ENCODE results near the gene MRPS14. TPM values are rescaled to one million over a fixed set of nuclear protein-coding genes. Genes with fewer than 3 reads are reported as not detected.

Gene MRPS14
- total and polyA plus RNA-seq, 2 donors, result 27.8 to 34.1 TPM

DNA sequence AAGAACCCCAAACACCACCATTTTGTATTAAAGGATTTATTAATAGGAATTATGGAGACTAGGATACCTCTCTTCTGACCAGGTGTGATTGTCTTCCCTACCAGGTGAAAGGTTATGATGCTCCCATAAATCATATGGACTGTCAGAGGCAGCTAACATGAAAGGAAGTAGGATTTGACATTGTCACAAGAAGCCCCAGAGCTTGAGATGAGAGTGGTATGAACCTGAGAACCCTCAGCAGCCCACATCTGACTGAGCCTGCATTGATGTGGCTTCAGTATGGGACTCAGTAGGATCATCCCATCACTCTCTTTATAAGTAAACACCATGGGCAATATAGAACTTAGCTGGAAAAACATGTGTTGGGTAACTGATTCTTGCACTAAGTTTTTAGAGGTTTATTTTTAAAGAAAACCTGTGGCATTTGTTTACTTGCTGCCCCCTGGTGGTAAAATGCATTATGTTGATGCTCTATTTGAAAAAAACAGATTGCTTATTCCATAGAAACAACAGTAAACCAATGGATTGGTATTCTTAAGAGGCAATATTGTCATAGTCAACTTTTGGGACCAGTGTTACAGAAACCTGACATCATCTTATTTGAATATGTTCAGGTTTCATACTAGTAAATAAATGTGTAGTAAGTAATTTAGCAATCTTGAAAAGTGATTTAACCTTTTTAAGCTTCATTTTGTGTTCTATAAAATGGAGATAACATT, 40.1 kb downstream of the MRPS14 start:
- H3K4me1 ChIP-seq (ENCODE audit: control insufficient read depth in 2 of 2, insufficient read depth in 2 of 2, low read length in 2 of 2), result no peaks in the 10 kb centered on the region
- H3K36me3 ChIP-seq (ENCODE audit: control insufficient read depth in 2 of 2, insufficient read depth in 2 of 2, low read length in 1 of 2), result peaks cover 3 to 5% of the 10 kb centered on the region in 2 donors
- H3K9me3 ChIP-seq (ENCODE audit: control insufficient read depth in 2 of 2, insufficient read depth in 1 of 2, low read length in 1 of 2), result peaks cover 0 to 3% of the 10 kb centered on the region in 2 donors
- H3K27ac ChIP-seq (ENCODE audit: low read depth in 1 of 2, low read length in 1 of 2), result no peak overlapping the region
- peak in 2 of 9 donors; percentile 57 to 72 for DNase-seq (ENCODE audit: low read depth in 6 of 9, low spot score in 9 of 9)
- H3K4me3 ChIP-seq (ENCODE audit: low read length in 2 of 2), result no peak overlapping the region
- H3K27me3 ChIP-seq (ENCODE audit: control insufficient read depth in 2 of 2, insufficient read depth in 1 of 2, low read length in 1 of 2), result no peaks in the 10 kb centered on the region

DNA sequence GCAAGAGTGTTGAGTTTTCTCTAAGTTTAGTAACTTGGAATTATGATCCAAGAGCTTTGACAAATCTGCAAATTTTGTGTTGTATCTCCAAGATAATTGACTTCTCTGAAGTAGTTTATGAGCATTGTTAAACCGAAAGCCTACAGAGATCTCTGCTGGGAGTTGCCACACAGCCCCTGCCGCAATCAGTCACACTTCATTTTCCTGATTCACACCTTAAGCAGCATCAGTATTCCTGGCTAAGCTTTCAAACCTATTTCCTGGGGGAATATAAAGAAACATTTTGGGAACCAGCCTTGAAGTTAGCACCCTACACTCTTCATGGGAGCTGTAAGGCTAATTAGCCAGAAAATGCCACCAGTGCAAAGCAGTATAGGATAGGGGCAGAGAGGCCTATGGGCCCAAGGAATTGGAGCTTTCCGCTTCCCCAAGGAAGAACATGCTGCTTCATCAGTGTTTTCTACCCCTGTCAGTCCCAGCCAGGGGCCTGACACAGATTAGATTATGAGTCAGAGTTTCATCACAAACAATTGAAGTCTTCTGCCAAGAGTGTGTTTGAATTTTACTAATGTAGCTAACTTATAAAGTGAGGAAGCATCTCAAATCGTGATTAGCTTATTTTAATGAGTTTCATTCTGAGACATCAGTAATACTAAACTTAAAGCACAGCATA, 46.7 kb downstream of the MRPS14 start:
- Histone ChIP-seq H3K36me3 (ENCODE audit: control insufficient read depth in 2 of 2, insufficient read depth in 2 of 2, low read length in 1 of 2) (peaks cover 7% of the 10 kb centered on the region in 2 donors), H3K9me3 (ENCODE audit: control insufficient read depth in 2 of 2, insufficient read depth in 1 of 2, low read length in 1 of 2) (no peaks in the 10 kb centered on the region), H3K27ac (ENCODE audit: low read depth in 1 of 2, low read length in 1 of 2) (no peak overlapping the region), H3K4me1 (ENCODE audit: control insufficient read depth in 2 of 2, insufficient read depth in 2 of 2, low read length in 2 of 2) (peaks cover 0 to 5% of the 10 kb centered on the region in 2 donors), H3K27me3 (ENCODE audit: control insufficient read depth in 2 of 2, insufficient read depth in 1 of 2, low read length in 1 of 2) (no peaks in the 10 kb centered on the region), H3K4me3 (ENCODE audit: low read length in 2 of 2) (no peak overlapping the region)
- no peak for DNase-seq (ENCODE audit: low read depth in 6 of 9, low spot score in 9 of 9)
- 97% methylated on average over 4 of the region's 4 CpGs for WGBS

DNA sequence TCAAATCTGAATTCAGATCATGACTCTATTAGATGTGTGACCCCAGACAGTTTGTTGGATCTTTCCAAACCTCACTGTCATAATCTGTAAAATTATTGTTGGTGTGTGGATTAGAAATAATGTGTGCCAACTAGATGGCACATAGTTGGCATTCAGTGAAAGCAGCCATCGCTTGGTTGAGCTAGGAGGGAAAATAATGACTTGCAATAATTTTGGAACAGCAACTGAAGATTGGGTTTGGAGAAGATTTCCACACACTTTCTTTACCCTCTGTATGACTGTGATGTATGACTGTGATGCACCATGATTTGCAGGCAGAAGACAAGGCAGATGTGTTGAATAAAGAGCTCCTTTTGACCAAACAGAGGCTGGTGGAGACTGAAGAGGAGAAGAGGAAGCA, 47.5 kb downstream of the MRPS14 start:
- no peak for DNase-seq (ENCODE audit: low read depth in 6 of 9, low spot score in 9 of 9)
- Histone ChIP-seq H3K4me3 (ENCODE audit: low read length in 2 of 2) (no peak overlapping the region), H3K27ac (ENCODE audit: low read depth in 1 of 2, low read length in 1 of 2) (no peak overlapping the region), H3K9me3 (ENCODE audit: control insufficient read depth in 2 of 2, insufficient read depth in 1 of 2, low read length in 1 of 2) (no peaks in the 10 kb centered on the region), H3K36me3 (ENCODE audit: control insufficient read depth in 2 of 2, insufficient read depth in 2 of 2, low read length in 1 of 2) (peaks cover 7% of the 10 kb centered on the region in 2 donors), H3K4me1 (ENCODE audit: control insufficient read depth in 2 of 2, insufficient read depth in 2 of 2, low read length in 2 of 2) (peaks cover 0 to 7% of the 10 kb centered on the region in 2 donors), H3K27me3 (ENCODE audit: control insufficient read depth in 2 of 2, insufficient read depth in 1 of 2, low read length in 1 of 2) (no peaks in the 10 kb centered on the region)
- WGBS, result 98% methylated on average over 1 of the region's 1 CpG

DNA sequence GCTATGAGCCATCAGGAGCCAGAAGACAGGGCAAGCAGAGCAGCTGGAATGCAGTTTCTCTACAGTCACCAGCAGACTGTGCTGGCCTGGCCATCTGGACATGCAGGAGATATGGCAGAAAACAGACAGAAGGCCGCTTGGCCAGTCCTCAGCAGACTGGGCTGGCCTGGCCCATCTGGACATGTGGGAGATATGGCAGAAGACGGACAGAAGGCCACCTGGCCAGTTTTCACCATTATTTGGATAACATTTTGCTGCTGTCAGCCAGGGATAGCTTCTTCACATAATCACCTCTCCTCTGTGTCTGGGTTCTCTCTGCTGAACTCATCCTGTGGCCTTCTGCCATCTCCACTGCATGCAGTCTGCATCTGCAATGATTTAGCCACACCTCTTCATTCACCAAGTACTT, 48.5 kb downstream of the MRPS14 start:
- WGBS, result 73% methylated on average over 2 of the region's 2 CpGs
- Histone ChIP-seq H3K36me3 (ENCODE audit: control insufficient read depth in 2 of 2, insufficient read depth in 2 of 2, low read length in 1 of 2) (peaks cover 7% of the 10 kb centered on the region in 2 donors), H3K27ac (ENCODE audit: low read depth in 1 of 2, low read length in 1 of 2) (no peak overlapping the region), H3K4me1 (ENCODE audit: control insufficient read depth in 2 of 2, insufficient read depth in 2 of 2, low read length in 2 of 2) (peaks cover 0 to 7% of the 10 kb centered on the region in 2 donors), H3K4me3 (ENCODE audit: low read length in 2 of 2) (no peak overlapping the region), H3K9me3 (ENCODE audit: control insufficient read depth in 2 of 2, insufficient read depth in 1 of 2, low read length in 1 of 2) (no peaks in the 10 kb centered on the region), H3K27me3 (ENCODE audit: control insufficient read depth in 2 of 2, insufficient read depth in 1 of 2, low read length in 1 of 2) (no peaks in the 10 kb centered on the region)
- DNase-seq (ENCODE audit: low read depth in 6 of 9, low spot score in 9 of 9), result no peak

DNA sequence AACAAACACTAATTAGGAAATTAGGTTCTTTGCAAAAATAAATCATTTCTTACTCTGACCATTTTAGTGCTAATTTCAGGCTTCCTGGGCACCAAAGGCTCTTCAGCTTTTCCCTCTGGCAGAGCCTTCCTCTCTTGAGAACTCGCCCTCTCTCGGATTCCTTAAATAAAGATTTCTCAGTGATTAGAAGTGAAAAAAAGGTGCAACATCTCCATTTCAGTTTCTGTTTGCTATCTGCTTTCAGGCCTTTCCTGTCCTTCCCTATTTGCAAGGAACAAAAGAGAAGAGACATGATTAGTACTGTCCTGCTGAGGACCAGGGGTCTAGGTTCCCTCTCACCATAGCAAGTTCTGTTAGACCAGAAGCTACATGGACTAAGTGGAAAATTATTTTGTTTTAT, 51.3 kb downstream of the MRPS14 start:
- Histone ChIP-seq H3K9me3 (ENCODE audit: control insufficient read depth in 2 of 2, insufficient read depth in 1 of 2, low read length in 1 of 2) (no peaks in the 10 kb centered on the region), H3K4me1 (ENCODE audit: control insufficient read depth in 2 of 2, insufficient read depth in 2 of 2, low read length in 2 of 2) (peaks cover 10 to 27% of the 10 kb centered on the region in 2 donors), H3K36me3 (ENCODE audit: control insufficient read depth in 2 of 2, insufficient read depth in 2 of 2, low read length in 1 of 2) (peaks cover 2 to 4% of the 10 kb centered on the region in 2 donors), H3K27me3 (ENCODE audit: control insufficient read depth in 2 of 2, insufficient read depth in 1 of 2, low read length in 1 of 2) (no peaks in the 10 kb centered on the region), H3K4me3 (ENCODE audit: low read length in 2 of 2) (no peak overlapping the region), H3K27ac (ENCODE audit: low read depth in 1 of 2, low read length in 1 of 2) (no peak overlapping the region)
- WGBS, result 95% methylated on average over 2 of the region's 2 CpGs
- no peak for DNase-seq (ENCODE audit: low read depth in 6 of 9, low spot score in 9 of 9)

DNA sequence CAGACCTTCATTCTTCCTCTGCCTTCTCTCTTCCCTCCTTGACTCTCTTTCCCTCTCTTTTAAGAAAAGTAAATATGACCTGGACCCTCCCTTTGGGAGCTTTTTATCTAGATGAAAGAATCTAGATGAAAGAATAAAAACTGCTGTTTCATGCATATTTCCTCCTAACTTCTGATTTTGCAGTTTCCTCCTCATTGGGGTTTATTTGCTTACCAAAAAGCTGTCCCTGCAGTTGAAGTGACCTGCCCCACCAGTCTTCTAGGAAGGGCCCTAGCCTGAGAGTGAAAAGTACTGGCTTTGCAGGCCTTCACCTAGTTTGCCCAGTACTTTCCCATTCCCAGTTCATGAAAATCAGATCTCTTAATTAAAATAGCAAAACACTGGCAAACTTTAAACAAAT, 51.8 kb downstream of the MRPS14 start:
- no peak for DNase-seq (ENCODE audit: low read depth in 6 of 9, low spot score in 9 of 9)
- no peak overlapping the region for H3K4me3 ChIP-seq (ENCODE audit: low read length in 2 of 2)
- H3K27ac ChIP-seq (ENCODE audit: low read depth in 1 of 2, low read length in 1 of 2), result no peak overlapping the region
- no peaks in the 10 kb centered on the region for H3K27me3 ChIP-seq (ENCODE audit: control insufficient read depth in 2 of 2, insufficient read depth in 1 of 2, low read length in 1 of 2)
- H3K4me1 ChIP-seq (ENCODE audit: control insufficient read depth in 2 of 2, insufficient read depth in 2 of 2, low read length in 2 of 2), result peaks cover 10 to 27% of the 10 kb centered on the region in 2 donors
- peaks cover 0 to 1% of the 10 kb centered on the region in 2 donors for H3K36me3 ChIP-seq (ENCODE audit: control insufficient read depth in 2 of 2, insufficient read depth in 2 of 2, low read length in 1 of 2)
- H3K9me3 ChIP-seq (ENCODE audit: control insufficient read depth in 2 of 2, insufficient read depth in 1 of 2, low read length in 1 of 2), result no peaks in the 10 kb centered on the region

DNA sequence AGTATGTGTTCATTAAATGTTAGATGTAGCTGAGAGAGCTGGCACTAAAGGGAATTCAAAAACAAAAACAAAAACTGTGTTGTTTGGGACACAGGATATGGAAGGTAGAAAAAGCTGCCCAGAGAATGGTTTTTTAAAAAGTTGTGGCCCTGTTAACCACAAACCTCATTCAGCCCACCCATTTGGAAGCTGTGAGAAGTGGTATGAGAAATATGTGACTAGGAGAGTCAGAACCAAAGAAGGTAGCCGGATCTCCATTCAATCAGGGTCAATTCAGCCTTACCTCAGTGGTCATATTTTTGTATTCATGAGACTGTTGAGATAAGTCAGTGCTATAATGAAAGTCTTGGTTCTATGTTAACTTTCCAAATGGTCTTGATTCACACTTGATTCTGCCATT, 53.2 kb downstream of the MRPS14 start:
- Histone ChIP-seq H3K27ac (ENCODE audit: low read depth in 1 of 2, low read length in 1 of 2) (no peak overlapping the region), H3K27me3 (ENCODE audit: control insufficient read depth in 2 of 2, insufficient read depth in 1 of 2, low read length in 1 of 2) (no peaks in the 10 kb centered on the region), H3K36me3 (ENCODE audit: control insufficient read depth in 2 of 2, insufficient read depth in 2 of 2, low read length in 1 of 2) (no peaks in the 10 kb centered on the region), H3K4me1 (ENCODE audit: control insufficient read depth in 2 of 2, insufficient read depth in 2 of 2, low read length in 2 of 2) (peaks cover 12 to 35% of the 10 kb centered on the region in 2 donors), H3K9me3 (ENCODE audit: control insufficient read depth in 2 of 2, insufficient read depth in 1 of 2, low read length in 1 of 2) (no peaks in the 10 kb centered on the region), H3K4me3 (ENCODE audit: low read length in 2 of 2) (no peak overlapping the region)
- WGBS, result 70% methylated on average over 1 of the region's 1 CpG
- no peak for DNase-seq (ENCODE audit: low read depth in 6 of 9, low spot score in 9 of 9)

DNA sequence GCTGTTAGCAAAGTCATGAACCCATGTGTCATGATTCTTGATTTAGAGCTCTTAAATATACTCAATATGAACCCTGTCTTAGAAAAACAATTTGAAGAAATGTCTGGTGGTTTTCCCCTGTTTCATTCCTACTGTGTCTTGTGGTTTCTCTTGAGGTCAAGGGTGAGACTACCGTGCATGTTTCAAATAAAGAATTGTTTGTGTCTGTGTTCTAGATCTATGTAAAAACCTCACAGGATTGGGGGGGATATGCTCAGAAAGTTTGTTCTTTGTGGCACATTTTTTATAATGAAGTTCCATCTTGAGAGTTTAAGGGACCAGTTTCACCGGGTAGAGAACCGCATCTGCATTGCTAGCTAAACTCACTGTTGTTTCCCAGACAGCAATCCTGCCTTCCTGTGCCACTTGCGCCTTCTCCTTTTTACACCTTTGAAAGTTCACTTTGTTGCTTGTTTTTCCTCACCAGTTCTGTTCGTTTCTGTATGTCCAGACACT, 54.4 kb downstream of the MRPS14 start:
- no peaks in the 10 kb centered on the region for H3K36me3 ChIP-seq (ENCODE audit: control insufficient read depth in 2 of 2, insufficient read depth in 2 of 2, low read length in 1 of 2)
- H3K9me3 ChIP-seq (ENCODE audit: control insufficient read depth in 2 of 2, insufficient read depth in 1 of 2, low read length in 1 of 2), result no peaks in the 10 kb centered on the region
- WGBS, result 16% methylated on average over 5 of the region's 5 CpGs
- H3K4me1 ChIP-seq (ENCODE audit: control insufficient read depth in 2 of 2, insufficient read depth in 2 of 2, low read length in 2 of 2), result peaks cover 12 to 40% of the 10 kb centered on the region in 2 donors
- H3K27me3 ChIP-seq (ENCODE audit: control insufficient read depth in 2 of 2, insufficient read depth in 1 of 2, low read length in 1 of 2), result no peaks in the 10 kb centered on the region
- DNase-seq (ENCODE audit: low read depth in 6 of 9, low spot score in 9 of 9), result peak in 8 of 9 donors; percentile 45 to 92 (median 72)
- H3K4me3 ChIP-seq (ENCODE audit: low read length in 2 of 2), result no peak overlapping the region
- H3K27ac ChIP-seq (ENCODE audit: low read depth in 1 of 2, low read length in 1 of 2), result peak overlapping the region; percentile 68 to 78

Measured in thymus (tissue), 11 donors.